Spleen (tissue), 11 donors: ENCODE results near the gene TTC28. TPM values are rescaled to one million over a fixed set of nuclear protein-coding genes. Genes with fewer than 3 reads are reported as not detected.
A peak's percentile ranks its signal among the peaks of the same experiment; 100 is the strongest.

Experiments used
- DNase-seq: peaks from one replicate; pipeline ENCODE4 v3.0.0-alpha.2; 2020
- H3K27ac ChIP-seq, 8 donors: fragments of 200-600 bp; sonication (generic) in 7 of 8; 1 replicate in 4 of 8; 2 replicates in 4 of 8; pipeline versions ENCODE4 v1.5.0 to v1.8.0; 2016 to 2021; ENCODE audit warnings: inconsistent platforms in 4 of 8, mild to moderate bottlenecking in 4 of 8, moderate library complexity in 1 of 8
- H3K27me3 ChIP-seq, 7 donors: fragments of 200-600 bp; sonication (generic) in 6 of 7; replicated peaks in 1 of 7; 1 replicate in 4 of 7; 2 replicates in 3 of 7; pipeline versions ENCODE4 v1.5.0 to v1.8.0; 2016 to 2021; ENCODE audit warnings: inconsistent platforms in 3 of 7, mild to moderate bottlenecking in 1 of 7
- H3K36me3 ChIP-seq, 6 donors: fragments of 200-600 bp; sonication (generic) in 5 of 6; 1 replicate in 4 of 6; 2 replicates in 2 of 6; pipeline versions ENCODE4 v1.5.0 to v1.8.0; 2016 to 2021; ENCODE audit warnings: inconsistent platforms in 2 of 6
- H3K4me1 ChIP-seq, 6 donors: fragments of 200-600 bp; sonication (generic) in 5 of 6; 1 replicate in 3 of 6; 2 replicates in 3 of 6; pipeline versions ENCODE4 v1.5.0 to v1.8.0; 2016 to 2021; ENCODE audit warnings: inconsistent platforms in 3 of 6
- H3K4me3 ChIP-seq, 8 donors: fragments of 200-600 bp; sonication (generic) in 7 of 8; 1 replicate in 4 of 8; 2 replicates in 4 of 8; pipeline versions ENCODE4 v1.5.0 to v1.8.0; 2016 to 2021; ENCODE audit warnings: inconsistent platforms in 4 of 8, mild to moderate bottlenecking in 4 of 8, moderate library complexity in 2 of 8
- H3K9me3 ChIP-seq, 8 donors: fragments of 200-600 bp; sonication (generic) in 7 of 8; 1 replicate in 4 of 8; 2 replicates in 4 of 8; pipeline versions ENCODE4 v1.5.0 to v1.8.0; 2016 to 2021; ENCODE audit warnings: inconsistent platforms in 4 of 8
- CTCF ChIP-seq, 11 experiments: fragments of 200-600 bp in 7 of 11; fragments of 450-650 bp in 4 of 11; sonication (generic) in 4 of 11; IDR thresholded peaks in 8 of 11; conservative IDR thresholded peaks in 3 of 11; 1 replicate in 7 of 11; 2 replicates in 4 of 11; pipeline versions ENCODE4 v1.4.0 to v1.8.0; 2016 to 2021; ENCODE audit warnings: antibody characterized with exemption in 11 of 11, inconsistent platforms in 4 of 11, mild to moderate bottlenecking in 1 of 11
- POLR2A ChIP-seq, 3 donors: fragments of 450-650 bp; IDR thresholded peaks; one replicate each; pipeline ENCODE4 v1.5.1; 2017; ENCODE audit warnings: antibody characterized with exemption in 3 of 3, mild to moderate bottlenecking in 1 of 3
- POLR2AphosphoS5 ChIP-seq, 3 donors: sonication (generic); formaldehyde crosslinking; IDR thresholded peaks; one replicate each; pipeline ENCODE4 v1.5.1; 2017; ENCODE audit warnings: antibody characterized with exemption in 3 of 3
- WGBS, 5 donors: extraction: QIAGEN DNeasy Blood & Tissue Kit in 3 of 5; methylation state at CpG; one replicate each; pipeline versions ENCODE4 v1.1.5 to v1.1.7; 2013 to 2018; 5-methylcytosine and 5-hydroxymethylcytosine counted together
- intact Hi-C: fragments of 100-400 bp; cut with DNase I; formaldehyde crosslinking; loops from one replicate; pipeline ENCODE4 v1.15.0; 2023; ENCODE audit warnings: low total_unique reads
- polyA plus RNA-seq, 3 donors: library from polyadenylated mRNA; stranded (reverse); fragments of 200-250 nt; gene quantifications; one replicate each; pipeline ENCODE4 v1.2.1, GENCODE V29; 2013
- total RNA-seq, 7 donors: library from RNA; depleted of rRNA in 3 of 7; stranded (reverse); fragments of >200 nt in 3 of 7; fragmentation: NEBNext Ultra II Directional in 4 of 7; extraction: Animal tissue kit (Norgen Biotek cat#: 25700) in 4 of 7; gene quantifications; one replicate each; pipeline versions ENCODE4 v1.1.0 to v1.2.1, GENCODE V29; 2016 to 2021
- donor health status: healthy with polysubstance abuse.
- donor health status: DM: no; HTN: no; CAD: no; lungs with moderate emphysema.
- donor health status: DM: no; HTN: no; CAD: no.
- donor health status: Bipolar disorder and iron deficiency.
- donor health status: healthy.
- donor health status: DM: no; HTN: no; CAD: no.
- donor health status: DM: yes; HTN: yes; CAD: no.

The TTC28 gene
- total and polyA plus RNA-seq, 10 donors, result 0.62 to 69.0 (median 33.5) TPM

- no peak for DNase-seq
- Histone ChIP-seq H3K27ac (peak overlapping the region in 3 of 8 donors; percentile 26 to 29 (median 27)), H3K4me3 (no peak overlapping the region), H3K36me3 (no peaks in the 10 kb centered on the region), H3K27me3 (no peaks in the 10 kb centered on the region), H3K4me1 (peaks cover 0 to 32% (median 7%) of the 10 kb centered on the region in 6 donors), H3K9me3 (no peaks in the 10 kb centered on the region)
- intact Hi-C loops, result loop anchor here (10.0 kb wide), 1 partner anchor 543 kb away; no protein-coding TSS in a partner anchor
- WGBS, 5 donors, result 57 to 66% (median 59%) methylated on average over 5 of the region's 5 CpGs
- TF ChIP-seq CTCF (IDR thresholded peaks at IDR 0.05 in 8 of 11, conservative IDR thresholded peaks at IDR 0.05 in 3 of 11), result peak in 8 of 11 experiments; percentile 49 to 73 (median 65)
- no peak for TF ChIP-seq POLR2AphosphoS5 (IDR thresholded peaks at IDR 0.05)
- TF ChIP-seq POLR2A (IDR thresholded peaks at IDR 0.05), result no peak
Measured at GRCh38 chr22:28051787-28052356, 627.8 kb downstream of the TTC28 start.

- no peak for TF ChIP-seq POLR2A (IDR thresholded peaks at IDR 0.05)
- TF ChIP-seq CTCF (IDR thresholded peaks at IDR 0.05 in 8 of 11, conservative IDR thresholded peaks at IDR 0.05 in 3 of 11), result no peak
- no peak for TF ChIP-seq POLR2AphosphoS5 (IDR thresholded peaks at IDR 0.05)
- H3K27ac ChIP-seq, result peak overlapping the region in 3 of 8 donors; percentile 26 to 29 (median 27)
- no peak overlapping the region for H3K4me3 ChIP-seq
- H3K4me1 ChIP-seq, result peaks cover 0 to 36% (median 7%) of the 10 kb centered on the region in 6 donors
- no peaks in the 10 kb centered on the region for H3K9me3 ChIP-seq
- WGBS, 5 donors, result 55 to 77% (median 65%) methylated on average over 7 of the region's 7 CpGs
- no peaks in the 10 kb centered on the region for H3K27me3 ChIP-seq
- intact Hi-C loops, result loop anchor here (10.0 kb wide), 1 partner anchor 544 kb away; no protein-coding TSS in a partner anchor
- H3K36me3 ChIP-seq, result no peaks in the 10 kb centered on the region
- no peak for DNase-seq
Measured at GRCh38 chr22:28051091-28051786, 628.4 kb downstream of the TTC28 start.

GRCh38 chr22:28048529-28048928 lies 631.1 kb downstream of the TTC28 start:
- 46 to 66% (median 50%) methylated on average over 2 of the region's 2 CpGs for WGBS, 5 donors
- Histone ChIP-seq H3K4me3 (no peak overlapping the region), H3K27ac (peak overlapping the region in 6 of 8 donors; percentile 24 to 77 (median 72)), H3K9me3 (no peaks in the 10 kb centered on the region), H3K36me3 (no peaks in the 10 kb centered on the region), H3K4me1 (peaks cover 0 to 36% (median 7%) of the 10 kb centered on the region in 6 donors), H3K27me3 (no peaks in the 10 kb centered on the region)
- DNase-seq, result no peak
- TF ChIP-seq POLR2AphosphoS5 (IDR thresholded peaks at IDR 0.05) (no peak), CTCF (IDR thresholded peaks at IDR 0.05 in 8 of 11, conservative IDR thresholded peaks at IDR 0.05 in 3 of 11) (no peak), POLR2A (IDR thresholded peaks at IDR 0.05) (no peak)
- intact Hi-C loops, result no loop called here

- no peaks in the 10 kb centered on the region for H3K27me3 ChIP-seq
- 67 to 79% (median 70%) methylated on average over 1 of the region's 1 CpG for WGBS, 5 donors
- H3K27ac ChIP-seq, result peak overlapping the region in 6 of 8 donors; percentile 19 to 77 (median 72)
- intact Hi-C loops, result no loop called here
- H3K9me3 ChIP-seq, result no peaks in the 10 kb centered on the region
- H3K36me3 ChIP-seq, result no peaks in the 10 kb centered on the region
- TF ChIP-seq CTCF (IDR thresholded peaks at IDR 0.05 in 8 of 11, conservative IDR thresholded peaks at IDR 0.05 in 3 of 11) (no peak), POLR2A (IDR thresholded peaks at IDR 0.05) (no peak), POLR2AphosphoS5 (IDR thresholded peaks at IDR 0.05) (peak in 1 of 3 donors; percentile 37)
- no peak overlapping the region for H3K4me3 ChIP-seq
- no peak for DNase-seq
- H3K4me1 ChIP-seq, result peaks cover 0 to 36% (median 7%) of the 10 kb centered on the region in 6 donors
Measured at GRCh38 chr22:28047740-28048139, 631.9 kb downstream of the TTC28 start.
